NOMO-1 treated with DMSO at 0.1 percent for 48 hours (cell line): ENCODE results near the gene CMSS1.

Experiments used
- DNase-seq: peaks from one replicate; lab custom pipeline; 2025; ENCODE audit not compliant: unreplicated experiment; lab: John Stamatoyannopoulos, UW

The CMSS1 gene

GRCh38 chr3:100102757-100103156 is 285.1 kb downstream of the CMSS1 start:
- DNase-seq: no peak

- DNase-seq: no peak
Observed at GRCh38 chr3:100103558-100104441, 286.1 kb downstream of the CMSS1 start.

GRCh38 chr3:100104442-100104798 is 286.8 kb downstream of the CMSS1 start:
- no peak for DNase-seq

- DNase-seq: no peak
Observed at GRCh38 chr3:100104817-100105413, 287.3 kb downstream of the CMSS1 start.

- DNase-seq: peak; percentile 34
Observed at GRCh38 chr3:100105501-100105900, 287.8 kb downstream of the CMSS1 start.

GRCh38 chr3:100106094-100106493 is 288.4 kb downstream of the CMSS1 start:
- no peak for DNase-seq

- DNase-seq: no peak
Observed at GRCh38 chr3:100106531-100107141, 289.0 kb downstream of the CMSS1 start.

GRCh38 chr3:100107221-100107814 is 289.7 kb downstream of the CMSS1 start:
- DNase-seq: no peak

GRCh38 chr3:100108464-100109079 is 290.9 kb downstream of the CMSS1 start:
- DNase-seq: peak; percentile 17

- DNase-seq: no peak
Observed at GRCh38 chr3:100110162-100110561, 292.5 kb downstream of the CMSS1 start.

GRCh38 chr3:100111728-100112127 is 294.1 kb downstream of the CMSS1 start:
- no peak for DNase-seq

- DNase-seq: peak; percentile 97
Observed at GRCh38 chr3:100113723-100114412, 296.2 kb downstream of the CMSS1 start.

GRCh38 chr3:100114413-100115030 is 296.9 kb downstream of the CMSS1 start, which contains the start of gene FILIP1L:
FILIP1L (minus strand) TSS chr3:100114501.
- DNase-seq: no peak

GRCh38 chr3:100117093-100117492 is 299.4 kb downstream of the CMSS1 start:
- peak; percentile 31 for DNase-seq

- DNase-seq: no peak
Observed at GRCh38 chr3:100120012-100120411, 302.4 kb downstream of the CMSS1 start.

- DNase-seq: no peak
Observed at GRCh38 chr3:100120693-100121092, 303.0 kb downstream of the CMSS1 start.

GRCh38 chr3:100122321-100122720 is 304.7 kb downstream of the CMSS1 start:
- DNase-seq: no peak

GRCh38 chr3:100123112-100123511 is 305.4 kb downstream of the CMSS1 start:
- DNase-seq: no peak

GRCh38 chr3:100124201-100124761 is 306.6 kb downstream of the CMSS1 start:
- no peak for DNase-seq
